GM21619 (cell line): ENCODE results near the gene GLIPR1L2.
"Not testable (repeated sequence)": the region's sequence is repeated elsewhere in the genome, so short reads cannot be mapped to it uniquely, and the experiment has no call there.

Experiments
- ATAC-seq: cut with Tn5 transposase; IDR thresholded peaks from one replicate; pipeline ENCODE4 v1.9.1; 2021; ENCODE audit not compliant: unreplicated experiment

GLIPR1L2 gene

DNA sequence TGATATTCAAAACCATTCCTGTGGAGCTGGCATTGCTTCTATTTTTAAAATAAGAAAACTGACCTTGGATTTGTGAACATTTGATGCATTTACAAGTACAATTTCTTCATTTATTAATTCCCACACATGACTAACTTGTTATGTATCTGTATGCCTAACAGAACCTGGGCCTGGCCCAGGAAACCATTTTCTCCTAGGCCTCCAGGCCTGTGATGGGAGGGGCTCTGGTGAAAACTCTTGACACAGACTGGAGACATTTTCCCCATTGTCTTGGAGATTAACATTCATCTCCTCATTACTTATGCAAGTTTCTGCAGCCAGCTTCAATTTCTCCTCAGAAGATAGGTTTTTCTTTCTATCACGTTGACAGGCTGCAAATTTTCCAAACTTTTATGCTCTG lies 42.0 kb downstream of the GLIPR1L2 start:
- no peak for ATAC-seq

DNA sequence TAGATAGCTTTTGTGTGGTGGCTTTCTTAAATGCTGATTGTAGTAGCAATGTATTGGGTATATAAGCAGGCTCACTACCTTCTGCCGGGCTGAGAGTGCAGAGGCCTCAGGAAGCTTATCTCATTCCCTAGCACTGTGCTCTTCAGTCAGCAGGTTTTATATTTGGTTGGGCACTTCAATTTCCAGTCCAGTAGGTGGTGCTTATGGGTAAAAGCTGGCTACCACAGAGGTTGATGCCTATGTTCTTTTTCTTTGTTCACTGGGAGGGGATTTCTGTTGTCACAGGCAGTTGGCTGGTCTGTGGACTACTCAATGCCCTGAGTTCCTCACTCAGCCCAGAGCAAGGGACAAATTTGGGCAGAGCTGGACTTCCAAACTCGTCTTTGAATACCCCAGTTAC lies 46.7 kb downstream of the GLIPR1L2 start:
- ATAC-seq = peak; percentile 60

DNA sequence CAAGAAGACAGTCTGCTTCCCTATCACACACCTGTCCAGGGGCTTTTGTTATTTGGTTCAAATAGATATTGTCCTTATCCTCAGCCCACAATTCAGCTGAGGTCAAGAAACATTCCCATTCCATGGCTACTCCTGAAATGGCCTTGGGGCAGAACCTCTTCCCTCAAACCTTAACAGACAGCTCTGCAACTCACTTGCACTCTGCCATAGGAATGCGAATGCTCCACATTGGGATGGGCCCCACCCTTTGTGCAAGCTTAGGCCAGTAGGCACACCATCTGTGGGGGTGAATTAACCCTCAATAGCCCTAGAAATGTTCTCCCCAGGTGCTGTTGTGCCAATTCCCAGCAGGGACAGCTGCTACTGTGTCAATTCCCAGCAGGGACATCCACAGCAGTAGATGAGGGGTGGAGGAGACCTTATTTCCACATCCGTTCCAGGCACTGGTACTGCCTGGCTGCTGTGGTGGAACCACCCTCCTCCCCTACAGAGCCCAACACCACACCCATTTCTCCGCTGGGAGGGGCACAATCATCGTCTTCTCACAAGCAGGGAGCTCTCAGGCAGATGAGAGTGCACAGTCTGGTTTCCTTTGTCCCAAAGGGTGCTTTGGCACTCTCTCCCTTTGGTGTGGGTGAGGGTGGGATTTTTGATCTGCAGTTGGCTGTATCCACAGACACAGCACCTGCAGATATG lies 47.3 kb downstream of the GLIPR1L2 start:
- ATAC-seq = no peak

DNA sequence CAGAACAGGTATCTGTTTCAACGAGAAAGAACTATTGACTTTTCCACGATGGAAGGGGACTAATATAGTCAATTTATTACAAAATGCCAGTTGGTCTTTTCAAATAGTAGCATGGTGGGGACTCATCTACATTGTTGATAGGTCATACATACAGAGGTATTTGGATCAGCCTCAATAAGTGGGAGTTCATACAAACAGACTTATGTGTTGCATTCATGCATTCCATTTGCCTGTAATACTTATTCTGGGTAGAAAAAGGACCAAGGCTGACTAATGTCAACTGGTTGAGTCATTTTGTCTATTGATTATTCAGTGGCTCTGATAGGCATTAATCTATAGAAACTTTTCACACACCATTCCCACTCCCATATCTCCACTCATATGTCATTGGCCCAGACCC lies 48.2 kb downstream of the GLIPR1L2 start:
- ATAC-seq = no peak

DNA sequence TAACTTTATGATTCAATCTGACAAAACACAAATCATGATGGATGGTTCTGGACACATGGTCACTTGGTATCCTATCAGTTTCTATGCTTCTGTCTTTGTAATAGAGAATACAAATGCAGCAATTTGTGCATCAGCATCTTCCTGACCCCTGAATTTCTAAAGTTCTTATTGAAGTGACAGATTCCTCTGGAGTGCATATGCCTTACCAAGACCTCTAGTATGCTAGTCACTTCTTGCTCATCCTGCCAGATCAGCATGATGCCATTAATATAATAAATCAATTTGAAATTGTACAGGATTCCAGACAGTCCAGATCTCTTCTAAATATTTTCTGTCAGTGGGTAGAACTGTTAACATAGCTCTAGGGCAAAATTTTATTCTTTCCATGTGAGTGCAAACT lies 49.0 kb downstream of the GLIPR1L2 start:
- ATAC-seq = no peak

DNA sequence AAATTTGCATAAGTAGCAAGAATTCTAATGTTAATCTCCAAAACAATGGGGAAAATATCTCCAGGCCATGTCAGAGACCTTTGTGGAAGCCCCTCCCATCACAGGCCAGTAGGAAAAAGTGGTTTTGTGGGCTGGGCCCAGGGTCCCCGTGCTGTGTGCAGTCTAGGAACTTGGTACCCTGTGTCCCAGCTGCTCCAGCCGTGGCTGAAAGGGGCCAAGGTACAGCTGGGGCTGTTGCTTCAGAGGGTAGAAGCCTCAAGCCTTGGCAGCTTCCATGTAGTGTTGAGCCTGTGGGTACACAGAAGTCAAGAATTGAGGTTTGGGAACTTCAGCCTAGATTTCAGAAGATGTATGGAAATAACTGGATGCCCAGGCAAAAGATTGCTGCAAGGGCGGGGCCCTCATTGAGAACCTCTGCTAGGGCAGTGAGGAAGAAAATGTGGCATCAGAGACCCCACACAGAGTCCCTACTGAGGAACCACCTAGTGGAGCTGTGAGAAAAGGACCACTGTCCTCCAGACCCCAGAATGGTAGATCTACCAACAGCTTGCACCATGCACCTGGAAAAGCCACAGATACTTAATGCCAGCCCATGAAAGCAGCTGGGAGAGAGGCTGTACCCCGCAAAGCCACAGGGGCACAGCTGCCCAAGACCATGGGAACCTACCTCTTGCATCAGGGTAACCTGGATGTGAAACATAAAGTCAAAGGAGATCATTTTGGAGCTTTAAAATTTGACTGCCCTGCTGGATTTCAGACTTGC lies 51.0 kb downstream of the GLIPR1L2 start:
- ATAC-seq = not testable (repeated sequence)

DNA sequence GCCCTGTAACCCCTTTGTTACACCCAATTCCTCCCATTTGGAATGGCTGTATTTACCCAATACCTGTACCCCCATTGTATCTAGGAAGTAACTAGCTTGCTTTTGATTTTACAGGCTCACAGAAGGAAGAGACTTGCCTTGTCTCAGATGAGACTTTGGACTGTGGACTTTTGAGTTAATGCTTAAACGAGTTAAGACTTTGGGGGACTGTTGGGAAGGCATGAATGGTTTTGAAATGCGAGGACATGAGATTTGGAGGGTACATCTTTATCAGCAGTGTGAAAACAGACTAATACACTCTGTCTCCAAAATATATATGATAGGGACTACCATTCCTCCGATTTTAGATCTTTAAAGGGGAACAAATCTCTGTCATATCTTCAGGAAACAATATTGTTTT lies 51.6 kb downstream of the GLIPR1L2 start:
- ATAC-seq = not testable (repeated sequence)

DNA sequence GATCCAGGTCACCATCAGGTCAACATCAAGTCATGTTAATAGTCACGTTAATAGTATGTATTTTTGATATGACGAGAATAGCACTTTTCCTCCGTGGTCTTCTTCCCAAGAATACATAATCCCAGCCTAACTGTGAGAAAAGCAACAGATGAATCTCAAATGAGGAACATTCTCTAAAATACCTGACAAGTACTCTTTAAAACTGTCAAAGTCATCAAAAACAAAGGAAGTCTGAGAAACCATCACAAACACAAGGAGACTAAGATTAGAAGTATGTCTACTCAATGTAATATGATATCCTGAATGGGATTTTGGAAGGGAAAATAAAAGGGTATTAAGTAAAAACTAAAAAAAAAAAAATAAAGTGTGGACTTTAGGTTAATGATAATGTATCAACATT lies 52.8 kb downstream of the GLIPR1L2 start:
- no peak for ATAC-seq

DNA sequence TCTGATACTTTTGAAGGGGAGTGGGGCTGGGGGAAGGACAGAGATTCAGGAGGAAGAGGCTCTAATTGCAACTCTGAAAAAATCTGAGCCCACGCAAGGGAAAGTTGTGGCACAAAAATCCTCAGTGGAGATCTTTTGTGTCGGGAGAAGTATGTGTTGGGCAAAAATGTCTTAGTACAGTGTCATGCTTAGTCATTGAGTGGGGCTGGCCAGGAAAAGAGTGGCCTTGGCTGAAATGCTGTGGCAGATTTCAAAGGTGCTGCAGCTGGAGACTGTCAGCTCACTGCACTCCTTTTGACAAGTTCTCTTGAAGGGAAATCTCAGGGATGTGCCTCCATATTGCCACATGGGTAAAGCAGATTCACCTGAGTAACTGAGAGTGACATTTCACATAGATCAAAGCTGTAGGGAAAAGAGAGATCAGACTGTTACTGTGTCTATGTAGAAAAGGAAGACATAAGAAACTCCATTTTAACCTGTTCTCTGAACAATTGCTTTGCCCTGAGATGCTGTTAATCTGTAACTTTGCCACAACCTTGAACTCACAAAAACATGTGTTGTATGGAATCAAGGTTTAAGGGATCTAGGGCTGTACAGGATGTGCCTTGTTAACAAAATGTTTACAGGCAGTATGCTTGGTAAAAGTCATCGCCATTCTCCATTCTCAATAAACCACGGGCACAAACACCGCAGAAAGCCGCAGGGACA lies 53.7 kb downstream of the GLIPR1L2 start:
- ATAC-seq = no peak

DNA sequence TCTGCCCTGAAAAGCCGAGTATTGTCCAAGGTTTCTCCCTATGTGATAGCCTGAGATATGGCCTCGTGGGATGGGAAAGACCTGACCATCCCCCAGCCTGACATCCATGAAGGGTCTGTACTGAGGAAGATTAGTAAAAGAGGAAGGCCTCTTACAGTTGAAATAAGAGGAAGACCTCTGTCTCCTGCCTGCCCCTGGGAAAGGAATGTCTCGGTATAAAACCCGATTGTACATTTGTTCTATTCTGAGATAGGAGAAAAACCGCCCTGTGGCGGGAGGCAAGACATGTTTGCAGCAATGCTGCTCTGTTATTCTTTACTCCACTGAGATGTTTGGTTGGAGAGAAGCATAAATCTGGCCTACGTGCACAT lies 54.2 kb downstream of the GLIPR1L2 start:
- not testable (repeated sequence) for ATAC-seq

DNA sequence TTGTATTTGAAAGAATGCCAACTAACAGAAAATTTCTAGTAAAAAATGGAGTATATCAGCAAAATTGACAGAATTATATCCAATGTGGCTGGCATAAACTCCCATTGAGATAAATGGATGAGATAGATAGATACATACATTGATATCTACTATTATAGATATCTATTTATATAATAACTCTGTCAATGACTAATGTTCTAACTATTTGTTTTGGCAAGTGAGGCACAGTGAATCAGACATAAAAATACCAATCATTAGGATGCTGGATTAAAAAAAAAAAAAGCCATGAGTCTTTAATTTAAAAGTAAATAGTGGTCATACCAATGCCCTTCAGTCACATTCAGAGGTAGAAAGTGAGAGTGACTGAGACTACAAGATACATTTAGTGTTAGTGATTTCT lies 56.0 kb downstream of the GLIPR1L2 start:
- ATAC-seq = no peak

DNA sequence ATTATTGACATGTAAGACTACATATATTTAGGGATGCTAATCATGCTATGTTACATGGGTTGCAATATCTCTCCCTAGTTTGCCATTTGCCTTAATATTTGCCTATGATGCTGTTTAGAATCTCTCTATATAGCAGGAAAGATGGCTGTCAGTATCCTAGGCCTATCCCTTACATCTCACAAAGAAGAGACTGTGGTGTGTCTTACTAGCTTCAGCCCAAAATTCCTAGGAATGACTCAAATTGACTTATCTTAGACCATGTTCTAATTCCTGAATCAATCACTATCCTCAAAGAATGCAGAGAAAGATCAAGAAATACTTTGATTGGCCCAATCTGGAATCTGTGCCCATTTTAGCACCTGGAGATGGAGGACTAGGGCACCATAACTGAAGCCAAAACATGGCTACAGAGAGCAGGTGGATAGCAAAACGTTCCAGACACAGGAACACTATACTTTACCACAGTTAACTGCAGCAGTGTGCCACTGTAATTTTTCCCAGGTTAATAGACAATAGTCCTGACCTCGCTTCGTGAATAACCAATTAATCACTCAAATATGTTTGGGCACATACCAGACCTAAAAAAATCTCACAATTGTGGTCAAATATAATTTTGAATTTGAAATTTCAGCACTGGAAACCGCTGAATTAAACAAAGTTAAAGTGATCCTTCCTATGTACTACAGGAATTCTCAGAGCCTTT lies 57.0 kb downstream of the GLIPR1L2 start:
- ATAC-seq = no peak

DNA sequence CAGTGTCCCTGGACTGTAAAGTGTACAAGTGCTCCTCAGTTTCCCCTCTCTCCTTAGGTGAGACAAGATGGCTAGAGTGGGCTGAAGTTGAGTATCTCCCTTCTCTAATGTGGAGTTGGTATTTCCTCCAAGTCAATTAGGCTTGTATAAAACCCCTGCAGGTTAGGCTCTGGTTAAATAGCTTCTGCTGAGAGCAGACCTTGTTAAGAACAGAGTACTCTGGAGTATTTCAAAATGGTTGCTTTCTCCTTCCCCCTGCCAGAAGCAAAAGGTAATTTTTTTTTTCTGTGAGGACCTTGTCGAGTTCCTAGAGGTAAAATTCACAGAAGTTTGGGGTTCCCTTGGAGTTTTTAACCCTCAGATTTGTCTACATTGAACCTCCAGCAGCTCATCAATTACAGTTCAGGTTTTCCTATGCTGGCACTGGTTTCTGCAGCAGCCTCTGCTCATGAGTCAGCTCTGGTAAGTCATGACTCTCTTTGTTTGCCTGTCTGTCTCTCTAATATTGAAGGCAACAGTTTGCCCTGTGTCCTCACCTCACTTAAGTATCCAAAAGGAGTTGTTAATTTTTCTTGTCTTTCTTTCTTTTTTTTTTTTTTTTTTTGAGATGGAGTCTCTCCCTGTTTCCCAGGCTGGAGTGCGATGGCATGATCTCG lies 61.9 kb downstream of the GLIPR1L2 start:
- no peak for ATAC-seq

DNA sequence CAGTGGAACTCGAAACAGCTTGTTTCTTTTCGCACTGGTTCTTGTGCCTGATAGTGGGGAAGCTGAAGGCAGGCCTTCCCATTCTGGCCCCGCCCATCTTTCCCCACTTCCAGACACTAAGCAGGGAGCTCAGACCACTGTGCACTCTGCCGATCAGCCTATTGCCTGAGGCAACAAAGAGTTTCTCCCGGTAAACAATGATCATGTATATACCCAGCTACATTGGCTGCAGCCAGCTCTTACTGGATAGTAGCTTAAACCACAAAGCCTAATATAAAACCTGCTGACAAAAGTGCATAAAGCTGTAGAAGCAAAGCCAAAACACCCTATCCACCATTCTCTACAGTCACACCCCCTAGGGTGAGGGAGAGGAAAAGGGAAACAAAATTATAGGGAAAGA lies 65.0 kb downstream of the GLIPR1L2 start:
- ATAC-seq = no peak

DNA sequence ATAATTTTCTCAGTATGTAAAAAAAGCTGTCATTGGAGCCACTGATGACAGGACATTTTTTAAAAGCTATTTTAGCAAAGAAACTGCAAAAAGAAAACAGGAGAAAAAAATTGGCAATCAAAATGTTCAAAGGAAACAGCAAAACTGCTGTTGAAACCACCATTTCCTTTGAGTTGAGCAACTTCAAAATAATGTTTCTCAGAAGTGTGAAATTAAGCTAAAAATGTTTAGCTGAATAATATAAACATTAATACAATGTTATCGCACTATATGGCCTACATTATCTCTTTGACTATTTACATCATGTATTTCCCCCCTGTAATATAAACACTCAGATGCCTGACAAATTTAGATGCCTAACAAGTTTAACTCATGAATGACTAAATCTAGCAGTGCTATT lies 66.3 kb downstream of the GLIPR1L2 start:
- ATAC-seq = no peak

DNA sequence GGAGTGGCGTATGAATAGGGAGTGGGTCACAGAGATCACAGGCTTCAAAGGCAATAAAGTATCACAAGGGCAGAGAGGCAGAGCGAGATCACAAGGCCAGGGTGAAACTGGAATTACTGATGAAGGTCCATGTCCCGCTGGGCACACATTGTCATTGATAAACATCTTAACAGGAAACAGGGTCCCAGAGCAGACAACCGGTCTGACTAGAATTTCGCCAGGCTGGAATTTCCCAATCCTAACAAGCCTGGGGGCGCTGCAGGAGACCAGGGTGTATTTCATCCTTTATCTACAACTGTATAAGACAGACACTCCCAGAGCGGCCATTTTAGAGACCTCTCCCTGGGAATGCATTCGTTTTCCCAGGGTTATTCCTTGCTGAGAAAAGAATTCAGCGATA lies 67.0 kb downstream of the GLIPR1L2 start:
- ATAC-seq = not testable (repeated sequence)

DNA sequence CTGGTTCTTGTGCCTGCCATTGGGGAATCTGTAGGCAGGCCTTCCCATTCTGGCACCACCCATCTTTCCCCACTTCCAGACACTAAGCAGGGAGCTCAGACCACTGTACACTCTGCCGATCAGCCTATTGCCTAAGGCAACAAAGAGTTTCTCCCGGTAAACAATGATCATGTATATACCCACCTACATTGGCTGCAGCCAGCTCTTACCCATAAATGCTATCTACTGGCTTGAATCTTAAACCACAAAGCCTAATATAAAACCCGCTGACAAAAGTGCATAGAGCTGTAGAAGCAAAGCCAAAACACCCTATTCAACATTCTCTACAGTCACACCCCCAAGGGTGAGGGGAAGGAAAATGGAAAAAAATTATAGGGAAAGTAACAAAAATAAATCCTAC lies 68.9 kb downstream of the GLIPR1L2 start:
- no peak for ATAC-seq

DNA sequence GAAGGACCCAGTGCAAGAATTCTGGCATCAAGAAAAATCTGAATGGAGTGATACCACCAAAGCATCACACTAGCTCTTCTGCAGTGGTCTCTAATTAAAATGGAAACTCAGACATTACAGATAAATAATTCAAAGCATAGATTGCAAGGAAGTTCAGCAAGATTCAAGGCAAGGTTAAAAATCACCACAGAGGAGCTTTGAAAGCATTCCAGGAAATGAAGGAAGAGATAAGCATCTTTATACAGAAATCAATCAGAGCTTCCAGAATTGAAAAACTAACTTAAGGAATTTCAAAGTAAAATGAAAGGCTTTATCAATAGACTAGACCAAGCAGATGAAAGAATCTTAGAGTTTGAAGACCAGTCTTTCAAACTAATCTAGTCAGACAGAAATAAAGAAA lies 69.3 kb downstream of the GLIPR1L2 start:
- ATAC-seq = no peak

DNA sequence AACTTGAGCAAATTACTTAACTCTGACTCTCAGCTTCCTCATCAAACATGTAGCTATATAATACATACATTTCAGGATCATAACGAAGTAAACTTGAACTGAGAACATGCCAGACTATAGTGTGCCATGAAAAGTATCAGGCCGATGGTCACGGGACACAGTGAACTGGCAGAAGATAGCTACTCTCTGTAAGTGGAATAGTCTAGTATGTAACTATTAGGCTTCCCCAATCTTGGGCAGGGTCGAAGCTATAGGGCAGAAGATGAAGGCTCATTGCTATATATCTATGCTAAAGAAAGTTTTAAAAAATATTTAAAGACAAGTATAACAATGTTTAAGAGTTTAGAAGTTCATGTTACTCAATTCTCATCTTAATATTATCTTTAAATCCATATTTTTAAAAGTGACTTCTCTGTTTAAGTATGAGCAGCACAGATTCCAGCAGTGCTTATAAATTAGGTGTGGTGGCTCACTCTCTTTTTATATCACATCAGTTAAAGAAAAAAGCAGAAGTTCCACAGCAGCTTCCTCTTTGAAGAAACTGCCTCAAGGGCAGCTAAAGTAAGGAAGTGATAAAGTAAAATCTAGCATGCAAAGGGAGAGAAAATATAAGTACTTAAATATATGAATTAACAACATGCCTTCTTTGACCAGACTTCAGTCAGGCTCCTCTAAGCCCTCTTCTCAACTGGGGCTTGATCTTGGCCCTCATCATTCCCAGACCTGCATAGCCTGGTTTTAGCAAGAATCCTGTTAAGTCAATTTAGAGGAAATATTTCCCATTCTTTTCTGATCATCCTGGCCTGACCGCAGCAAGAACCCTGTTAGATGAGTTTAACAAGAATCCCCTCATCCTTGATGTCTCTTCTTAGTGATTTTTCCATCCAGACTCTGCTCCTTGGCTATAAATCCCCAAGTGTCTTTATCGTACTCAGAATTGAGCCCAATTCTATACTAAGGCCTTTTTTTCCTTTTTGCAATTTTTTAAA lies 81.3 kb downstream of the GLIPR1L2 start:
- no peak for ATAC-seq

DNA sequence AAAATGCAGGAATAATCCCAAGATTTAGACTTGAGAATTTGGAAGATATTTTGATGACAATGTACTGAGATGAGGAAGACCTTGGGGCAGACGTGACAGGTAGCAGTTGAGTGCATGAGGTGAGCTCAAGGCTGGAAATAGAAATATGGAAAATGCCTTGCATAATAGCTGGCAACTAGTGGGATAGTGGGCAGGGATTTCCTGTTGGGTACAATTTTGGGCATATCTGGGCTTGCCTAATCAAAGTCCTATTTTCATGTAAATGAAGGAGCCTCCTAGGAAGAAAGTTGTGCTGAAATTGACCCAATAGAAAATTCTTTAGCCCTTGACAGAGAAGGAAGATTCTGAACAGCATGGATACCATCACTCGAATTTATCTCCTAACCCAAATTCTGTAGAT lies 83.2 kb downstream of the GLIPR1L2 start:
- no peak for ATAC-seq
